ENCODE data around the gene FERMT3. TPM values are rescaled to one million over a fixed set of nuclear protein-coding genes. Genes with fewer than 3 reads are reported as not detected.

FERMT3 gene
- total and polyA plus RNA-seq, 2 donors (not counting 3 experiments of a cell fraction or from before 2014, with no cell fraction given) = 64.4 to 100 TPM

DNA sequence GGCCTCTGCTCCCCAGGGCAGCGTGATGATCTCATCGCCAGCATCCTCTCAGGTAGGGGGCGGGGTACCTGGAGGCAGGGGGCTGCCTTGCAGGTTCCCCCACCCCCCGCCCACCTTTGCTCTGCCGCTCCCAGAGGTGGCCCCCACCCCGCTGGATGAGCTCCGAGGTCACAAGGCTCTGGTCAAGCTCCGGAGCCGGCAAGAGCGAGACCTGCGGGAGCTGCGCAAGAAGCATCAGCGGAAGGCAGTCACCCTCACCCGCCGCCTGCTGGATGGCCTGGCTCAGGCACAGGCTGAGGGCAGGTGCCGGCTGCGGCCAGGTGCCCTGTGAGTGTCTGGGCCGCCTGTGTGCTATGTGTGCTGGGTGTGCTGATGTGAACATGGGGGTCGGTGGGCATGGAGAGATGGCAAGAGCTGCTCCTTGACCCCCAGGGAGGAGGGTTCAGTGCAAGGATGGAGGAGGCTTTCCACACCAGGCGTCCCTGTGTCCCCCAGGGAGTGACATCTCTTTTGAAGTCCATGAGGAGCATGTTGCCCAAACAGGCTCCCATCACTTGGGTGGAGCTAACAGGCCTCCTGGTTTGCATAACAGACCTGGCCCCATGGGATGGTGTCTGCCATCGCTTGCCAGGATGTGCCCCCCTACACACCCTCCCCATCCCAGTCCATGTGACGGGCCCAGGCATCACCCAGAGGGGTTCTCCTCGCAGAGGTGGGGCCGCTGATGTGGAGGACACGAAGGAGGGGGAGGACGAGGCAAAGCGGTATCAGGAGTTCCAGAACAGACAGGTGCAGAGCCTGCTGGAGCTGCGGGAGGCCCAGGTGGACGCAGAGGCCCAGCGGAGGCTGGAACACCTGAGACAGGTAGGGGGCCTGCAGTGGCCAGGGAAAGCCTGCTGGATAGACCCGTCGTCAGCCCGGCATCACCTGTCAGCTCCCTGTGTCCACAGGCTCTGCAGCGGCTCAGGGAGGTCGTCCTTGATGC is 58.9 kb downstream of the FERMT3 start:
- intact Hi-C loops (cut with micrococcal nuclease) (no loop called here), dilution Hi-C loops (cut with MboI; ENCODE audit: extremely low pct_ligation_motif_present, low sequenced_read_pairs) (no loop called here)
- H3K79me2 ChIP-seq (ENCODE audit: control insufficient read depth, insufficient read depth, low read length) = no peaks in the 10 kb centered on the region
- H3K27me3 ChIP-seq (ENCODE audit: control insufficient read depth in 2 of 2, insufficient read depth in 2 of 2, low read length in 2 of 2) = no peaks in the 10 kb centered on the region
- no peaks in the 10 kb centered on the region for H4K20me1 ChIP-seq (replicated peaks; ENCODE audit: control insufficient read depth, extremely low read depth, insufficient read depth, low read length)
- no peak overlapping the region for H3K4me3 ChIP-seq (replicated peaks in 1 of 3; ENCODE audit: insufficient read depth in 1 of 3, low read depth in 1 of 3, low read length in 3 of 3)
- TF ChIP-seq GATA2 (IDR thresholded peaks at IDR 0.05; ENCODE audit: insufficient read depth, insufficient read length, low read depth, low read length) (no peak), EZH2 (IDR thresholded peaks at IDR 0.05; ENCODE audit: borderline replicate concordance, low read depth, low read length, severe bottlenecking) (no peak), MYC (IDR thresholded peaks at IDR 0.05; ENCODE audit: low read depth, low read length) (no peak), POLR2AphosphoS5 (IDR thresholded peaks at IDR 0.05; ENCODE audit: insufficient read depth, low read depth, low read length) (no peak), FOS (IDR thresholded peaks at IDR 0.05; ENCODE audit: borderline replicate concordance, insufficient read depth, low read length) (no peak)
- TF ChIP-seq, protein P1, sequence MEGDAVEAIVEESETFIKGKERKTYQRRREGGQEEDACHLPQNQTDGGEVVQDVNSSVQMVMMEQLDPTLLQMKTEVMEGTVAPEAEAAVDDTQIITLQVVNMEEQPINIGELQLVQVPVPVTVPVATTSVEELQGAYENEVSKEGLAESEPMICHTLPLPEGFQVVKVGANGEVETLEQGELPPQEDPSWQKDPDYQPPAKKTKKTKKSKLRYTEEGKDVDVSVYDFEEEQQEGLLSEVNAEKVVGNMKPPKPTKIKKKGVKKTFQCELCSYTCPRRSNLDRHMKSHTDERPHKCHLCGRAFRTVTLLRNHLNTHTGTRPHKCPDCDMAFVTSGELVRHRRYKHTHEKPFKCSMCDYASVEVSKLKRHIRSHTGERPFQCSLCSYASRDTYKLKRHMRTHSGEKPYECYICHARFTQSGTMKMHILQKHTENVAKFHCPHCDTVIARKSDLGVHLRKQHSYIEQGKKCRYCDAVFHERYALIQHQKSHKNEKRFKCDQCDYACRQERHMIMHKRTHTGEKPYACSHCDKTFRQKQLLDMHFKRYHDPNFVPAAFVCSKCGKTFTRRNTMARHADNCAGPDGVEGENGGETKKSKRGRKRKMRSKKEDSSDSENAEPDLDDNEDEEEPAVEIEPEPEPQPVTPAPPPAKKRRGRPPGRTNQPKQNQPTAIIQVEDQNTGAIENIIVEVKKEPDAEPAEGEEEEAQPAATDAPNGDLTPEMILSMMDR (IDR thresholded peaks at IDR 0.05; ENCODE audit: extremely low read depth in 1 of 2, insufficient read depth in 1 of 2, low read depth in 1 of 2, low read length in 2 of 2) = no peak
- CTCF ChIA-PET = interaction anchor here (0.9 to 4.8 kb wide), 6 partner anchors 14 to 90 kb away, joined by 3 to 57 read pairs (median 4); partner anchors contain the start of genes BAD, CATSPERZ and PLCB3
- no peak for FAIRE-seq
- H3K9me1 ChIP-seq (replicated peaks; ENCODE audit: control insufficient read depth, extremely low read depth, insufficient read depth, low read length) = no peaks in the 10 kb centered on the region
- H3K9ac ChIP-seq (replicated peaks; ENCODE audit: extremely low read depth, insufficient read depth, low read length) = no peak overlapping the region
- BruUV-seq (replicated peaks) = no TSS peak
- no peak for DNase-seq (ENCODE audit: low read depth, low spot score)
- H3K27ac ChIP-seq (ENCODE audit: insufficient read depth, low read depth, low read length) = no peak overlapping the region
- H3K4me1 ChIP-seq (ENCODE audit: control insufficient read depth, extremely low read depth, insufficient read depth, low read length) = peaks cover 49% of the 10 kb centered on the region
- no peaks in the 10 kb centered on the region for H3K9me3 ChIP-seq (replicated peaks; ENCODE audit: control insufficient read depth, insufficient read depth, low read length)
- POLR2A ChIA-PET = no interaction called here
- no peak overlapping the region for H3K4me2 ChIP-seq (ENCODE audit: insufficient read depth, low read length)
- no peak overlapping the region for H2AFZ ChIP-seq (ENCODE audit: low read depth, low read length)
- H3K36me3 ChIP-seq (ENCODE audit: control insufficient read depth in 2 of 2, extremely low read depth in 1 of 2, insufficient read depth in 2 of 2, low read length in 2 of 2) = peaks cover 4 to 19% of the 10 kb centered on the region in 2 experiments

All from endothelial cell of umbilical vein (primary cell).